H1 (cell line): ENCODE data around the gene PRAMEF12. TPM values are rescaled to one million over a fixed set of nuclear protein-coding genes. Genes with fewer than 3 reads are reported as not detected.

Experiments
- CHD2 ChIP-seq: IDR thresholded peaks from 2 replicates; pipeline ENCODE4 v1.6.1; 2012; ENCODE audit warnings: low read length, improper control_type of control experiment
- PHF8 ChIP-seq: fragments of 200-600 bp; sonication (generic); conservative IDR thresholded peaks from 2 replicates; pipeline ENCODE4 v1.7.1; 2012; ENCODE audit warnings: low read depth, mild to moderate bottlenecking, inconsistent platforms, low read length, moderate library complexity
- SIX5 ChIP-seq: IDR thresholded peaks from 2 replicates; pipeline ENCODE4 v1.6.1; 2011; ENCODE audit warnings: mild to moderate bottlenecking, low read depth, low read length
- polyA plus RNA-seq, 7 experiments: library from polyadenylated mRNA; depleted of rRNA in 3 of 7; stranded (reverse) in 5 of 7; unstranded in 2 of 7; fragments of >200 nt in 5 of 7; fragments of 200-250 nt in 2 of 7; gene quantifications; 1 replicate in 5 of 7; 2 replicates in 1 of 7; 4 replicates in 1 of 7; pipeline versions ENCODE4 v1.2.1 to v1.2.3, GENCODE V29; 2011 to 2013; ENCODE audit warnings: missing spikeins in 2 of 7, mixed read lengths in 2 of 7
- total RNA-seq: library from RNA; stranded (reverse); fragmentation: NEBNext Ultra II Directional; extraction: Animal tissue kit (Norgen Biotek cat#: 25700); gene quantifications from 2 replicates; pipeline ENCODE4 v1.2.1, GENCODE V29; 2021

PRAMEF12 gene
- total and polyA plus RNA-seq, 2 of the 8 experiments (the other 6 are each of a cell fraction or from before 2014, with no cell fraction given), result not detected

DNA sequence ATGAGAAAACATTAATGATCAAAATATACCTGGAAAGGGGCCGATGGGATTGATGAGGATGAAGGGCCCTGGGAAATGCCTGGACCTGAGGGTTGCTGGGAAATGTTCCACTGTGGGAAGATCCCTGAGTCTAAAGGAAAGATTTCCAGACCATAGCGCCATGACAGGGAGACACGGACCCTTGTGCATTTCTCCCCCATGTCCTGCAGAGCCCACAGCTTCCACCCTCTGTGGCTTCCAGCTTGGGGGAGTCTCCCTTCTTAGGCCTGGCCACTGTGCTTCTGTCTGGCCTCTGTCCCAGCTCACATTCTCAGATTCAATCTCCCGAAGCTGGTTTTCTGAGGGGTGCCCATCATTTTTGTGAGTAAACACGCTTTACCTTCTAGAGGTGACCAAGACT, 1.0 kb upstream of the PRAMEF12 start (continued):
- TF ChIP-seq SIX5 (no peak), PHF8 (no peak), CHD2 (no peak)
